ENCODE measurements around the gene VMAC. TPM values are rescaled to one million over a fixed set of nuclear protein-coding genes. Genes with fewer than 3 reads are reported as not detected.

Gene VMAC
- total RNA-seq, 1 donor from 2014 or later = 13.3 TPM

- no peak for DNase-seq
- POLR2A ChIA-PET = no interaction called here
- Mint-ChIP-seq H3K4me3 (no peak overlapping the region), H3K27ac (no peak overlapping the region), H3K4me1 (peaks cover 77% of the 10 kb centered on the region), H3K27me3 (no peaks in the 10 kb centered on the region), H3K9me3 (no peaks in the 10 kb centered on the region), H3K36me3 (ENCODE audit: low read depth) (peaks cover 23% of the 10 kb centered on the region)
- intact Hi-C loops (cut with micrococcal nuclease) = no loop called here
- ATAC-seq (ENCODE audit: low read depth) = no peak
- no peak for TF ChIP-seq CTCF (IDR thresholded peaks at IDR 0.05)
- CTCF ChIA-PET = no interaction called here
Observed at GRCh38 chr19:5959260-5960004, 54.8 kb downstream of the VMAC start.

Other genes with a start within 250 kb of the VMAC start
- 58.0 and 60.8 TPM in 2 replicates for gene MICOS13, start 224.4 kb upstream of the VMAC start, total RNA-seq
- gene HSD11B1L, start 223.8 kb upstream of the VMAC start, total RNA-seq = 1.4 and 1.5 TPM in 2 replicates
- 1,170 and 1,330 TPM in 2 replicates for gene RPL36, start 214.6 kb upstream of the VMAC start, total RNA-seq
- gene LONP1, start 184.7 kb upstream of the VMAC start, total RNA-seq = 72.9 and 77.5 TPM in 2 replicates
- gene CATSPERD, start 184.2 kb upstream of the VMAC start, total RNA-seq = not detected in 2 replicates
- gene PRR22, start 120.1 kb upstream of the VMAC start, total RNA-seq = 7.5 and 9.8 TPM in 2 replicates
- 82.8 and 89.1 TPM in 2 replicates for gene DUS3L, start 113.7 kb upstream of the VMAC start, total RNA-seq
- gene NRTN, start 99.8 kb upstream of the VMAC start, total RNA-seq = 0.32 and 0.42 TPM in 2 replicates
- gene FUT6, start 65.2 kb upstream of the VMAC start, total RNA-seq = not detected in 2 replicates
- not detected in 2 replicates for gene FUT3, start 53.4 kb upstream of the VMAC start, total RNA-seq
- gene FUT5, start 34.3 kb upstream of the VMAC start, total RNA-seq = not detected in 2 replicates
- gene NDUFA11, start 1.1 kb upstream of the VMAC start, total RNA-seq = 193 and 225 TPM in 2 replicates
- gene CAPS, start 9.4 kb downstream of the VMAC start, total RNA-seq = 15.9 and 21.6 TPM in 2 replicates
- 77.0 and 98.5 TPM in 2 replicates for gene RANBP3, start 73.3 kb downstream of the VMAC start, total RNA-seq
- gene RFX2, start 205.6 kb downstream of the VMAC start, total RNA-seq = 5.2 and 7.0 TPM in 2 replicates
- gene ACSBG2, start 230.8 kb downstream of the VMAC start, total RNA-seq = not detected in 2 replicates

Data from activated B cell treated with CpG ODN at 0.5 μM for 24 hours (primary cell).